RPMI8226 (cell line): ENCODE data around the gene MT1B.
A peak's percentile ranks its signal among the peaks of the same experiment; 100 is the strongest.

Experiments
- DNase-seq: peaks from one replicate; pipeline ENCODE4 v3.0.0-alpha.2; 2015

The MT1B gene

GRCh38 chr16:56651586-56651985, at the start of gene MT1B:
TSS of gene MT1B (plus strand) at chr16:56651886. CDS start at chr16:56651954, 68 bp downstream.
- no peak for DNase-seq

GRCh38 chr16:56603589-56603988, 48.1 kb upstream of the MT1B start:
- peak; percentile 72 for DNase-seq

GRCh38 chr16:56604966-56605365, 46.7 kb upstream of the MT1B start:
- no peak for DNase-seq

- DNase-seq: no peak
Observed at GRCh38 chr16:56605475-56605874, 46.2 kb upstream of the MT1B start.

GRCh38 chr16:56606071-56606475, 45.6 kb upstream of the MT1B start:
- DNase-seq: no peak

GRCh38 chr16:56606476-56607108, 45.1 kb upstream of the MT1B start:
- no peak for DNase-seq

GRCh38 chr16:56607109-56607618, 44.5 kb upstream of the MT1B start:
- no peak for DNase-seq

GRCh38 chr16:56607675-56608042, 44.0 kb upstream of the MT1B start:
- no peak for DNase-seq

- DNase-seq: peak; percentile 97
Observed at GRCh38 chr16:56608043-56608875, 43.4 kb upstream of the MT1B start, which contains the start of gene MT2A. TSS of gene MT2A (plus strand) at chr16:56608584. CDS start at chr16:56608656, 72 bp downstream.

- peak; percentile 51 for DNase-seq
Observed at GRCh38 chr16:56608876-56609462, 42.7 kb upstream of the MT1B start.

GRCh38 chr16:56609463-56609921, 42.2 kb upstream of the MT1B start:
- DNase-seq: peak; percentile 98

GRCh38 chr16:56610017-56610608, 41.6 kb upstream of the MT1B start:
- peak; percentile 37 for DNase-seq

- no peak for DNase-seq
Observed at GRCh38 chr16:56610609-56611111, 41.0 kb upstream of the MT1B start.

- DNase-seq: peak; percentile 30
Observed at GRCh38 chr16:56611281-56611833, 40.3 kb upstream of the MT1B start.

- DNase-seq: no peak
Observed at GRCh38 chr16:56613706-56614105, 38.0 kb upstream of the MT1B start.

- no peak for DNase-seq
Observed at GRCh38 chr16:56614549-56614991, 37.1 kb upstream of the MT1B start.

GRCh38 chr16:56615353-56615752, 36.3 kb upstream of the MT1B start:
- DNase-seq: no peak

- no peak for DNase-seq
Observed at GRCh38 chr16:56616608-56617211, 35.0 kb upstream of the MT1B start.

GRCh38 chr16:56617212-56618085, 34.2 kb upstream of the MT1B start:
- DNase-seq: peak; percentile 56

- DNase-seq: no peak
Observed at GRCh38 chr16:56618138-56618537, 33.5 kb upstream of the MT1B start.

- DNase-seq: no peak
Observed at GRCh38 chr16:56620339-56620897, 31.3 kb upstream of the MT1B start.
